Neutrophil (primary cell): ENCODE measurements around the gene MPND.

Experiments used
- H3K27ac ChIP-seq: fragments of 200-600 bp; sonication (generic); 2 replicates; pipeline ENCODE4 v1.5.1; 2016; ENCODE audit warnings: mild to moderate bottlenecking, moderate library complexity
- H3K27me3 ChIP-seq: fragments of 200-600 bp; sonication (generic); 2 replicates; pipeline ENCODE4 v1.6.0; 2016; ENCODE audit warnings: mild to moderate bottlenecking
- H3K36me3 ChIP-seq: fragments of 200-600 bp; sonication (generic); 2 replicates; pipeline ENCODE4 v1.5.1; 2017
- H3K4me1 ChIP-seq, 2 experiments: fragments of 200-600 bp in 1 of 2; sonication (generic) in 1 of 2; 1 replicate in 1 of 2; 2 replicates in 1 of 2; pipeline versions ENCODE4 v1.5.1 to v1.6.1; 2013 to 2016; ENCODE audit warnings: low read depth in 1 of 2, low read length in 1 of 2, mild to moderate bottlenecking in 1 of 2, moderate library complexity in 1 of 2; ENCODE audit not compliant: control insufficient read depth in 1 of 2, insufficient read depth in 1 of 2
- H3K4me3 ChIP-seq, 2 experiments: fragments of 200-600 bp in 1 of 2; sonication (generic) in 1 of 2; 1 replicate in 1 of 2; 2 replicates in 1 of 2; pipeline ENCODE4 v1.5.1; 2013 to 2016; ENCODE audit warnings: low read depth in 1 of 2, low read length in 1 of 2, mild to moderate bottlenecking in 1 of 2, moderate library complexity in 1 of 2
- H3K9me3 ChIP-seq: fragments of 200-600 bp; sonication (generic); 2 replicates; pipeline ENCODE4 v1.5.1; 2016
- TF ChIP-seq, protein P1 (sequence below): fragments of 200-600 bp; sonication (generic); IDR thresholded peaks from 2 replicates; pipeline ENCODE4 v1.5.1; 2016; ENCODE audit warnings: antibody characterized with exemption

The MPND gene

DNA sequence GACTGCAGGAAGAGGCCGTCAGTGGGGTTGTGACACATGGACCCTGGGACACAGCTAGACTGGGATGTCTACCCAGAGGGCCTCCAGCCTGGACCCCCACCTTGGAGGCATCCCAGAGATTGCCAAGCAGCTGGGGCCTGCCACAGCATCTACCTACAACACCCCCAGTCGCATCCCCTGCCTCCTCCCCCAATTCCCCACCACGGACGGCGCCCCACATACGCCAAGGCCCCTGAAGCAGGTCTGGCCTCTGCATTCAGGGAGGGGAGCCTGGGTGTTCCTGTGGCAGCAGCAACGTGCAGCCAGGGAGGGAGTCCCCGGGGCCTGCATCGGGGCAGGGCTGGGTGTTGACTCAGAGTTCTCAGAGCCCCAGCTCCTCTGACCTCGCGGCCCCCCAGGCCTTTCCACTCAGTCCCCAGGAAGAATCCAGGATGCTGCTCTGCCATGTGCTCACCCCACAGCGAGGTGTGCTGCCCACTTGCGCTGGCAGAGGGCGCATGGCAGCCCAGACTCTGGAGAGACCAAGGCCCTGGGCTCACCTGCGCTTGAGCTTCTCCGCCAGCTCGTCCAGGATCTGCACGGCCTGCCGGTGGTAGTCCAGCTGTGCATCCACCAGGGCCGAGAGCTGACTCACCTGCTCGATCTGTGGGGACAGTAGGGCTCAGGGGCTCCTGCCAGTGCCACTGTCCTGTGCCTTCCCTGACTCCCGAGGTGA lies 19.6 kb downstream of the MPND start:
- peaks cover under 1 to 1% of the 10 kb centered on the region in 2 experiments for H3K4me1 ChIP-seq
- peaks cover 98% of the 10 kb centered on the region for H3K36me3 ChIP-seq
- H3K27me3 ChIP-seq = no peaks in the 10 kb centered on the region
- TF ChIP-seq, protein P1, sequence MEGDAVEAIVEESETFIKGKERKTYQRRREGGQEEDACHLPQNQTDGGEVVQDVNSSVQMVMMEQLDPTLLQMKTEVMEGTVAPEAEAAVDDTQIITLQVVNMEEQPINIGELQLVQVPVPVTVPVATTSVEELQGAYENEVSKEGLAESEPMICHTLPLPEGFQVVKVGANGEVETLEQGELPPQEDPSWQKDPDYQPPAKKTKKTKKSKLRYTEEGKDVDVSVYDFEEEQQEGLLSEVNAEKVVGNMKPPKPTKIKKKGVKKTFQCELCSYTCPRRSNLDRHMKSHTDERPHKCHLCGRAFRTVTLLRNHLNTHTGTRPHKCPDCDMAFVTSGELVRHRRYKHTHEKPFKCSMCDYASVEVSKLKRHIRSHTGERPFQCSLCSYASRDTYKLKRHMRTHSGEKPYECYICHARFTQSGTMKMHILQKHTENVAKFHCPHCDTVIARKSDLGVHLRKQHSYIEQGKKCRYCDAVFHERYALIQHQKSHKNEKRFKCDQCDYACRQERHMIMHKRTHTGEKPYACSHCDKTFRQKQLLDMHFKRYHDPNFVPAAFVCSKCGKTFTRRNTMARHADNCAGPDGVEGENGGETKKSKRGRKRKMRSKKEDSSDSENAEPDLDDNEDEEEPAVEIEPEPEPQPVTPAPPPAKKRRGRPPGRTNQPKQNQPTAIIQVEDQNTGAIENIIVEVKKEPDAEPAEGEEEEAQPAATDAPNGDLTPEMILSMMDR = no peak
- no peak overlapping the region for H3K27ac ChIP-seq
- H3K4me3 ChIP-seq = no peak overlapping the region
- no peaks in the 10 kb centered on the region for H3K9me3 ChIP-seq

- TF ChIP-seq, protein P1 = no peak
- H3K27me3 ChIP-seq = no peaks in the 10 kb centered on the region
- H3K4me3 ChIP-seq = no peak overlapping the region
- H3K27ac ChIP-seq = no peak overlapping the region
- peaks cover 91% of the 10 kb centered on the region for H3K36me3 ChIP-seq
- H3K4me1 ChIP-seq = peaks cover 7 to 8% of the 10 kb centered on the region in 2 experiments
- no peaks in the 10 kb centered on the region for H3K9me3 ChIP-seq
Measured at GRCh38 chr19:4363571-4364304, 20.4 kb downstream of the MPND start.

DNA sequence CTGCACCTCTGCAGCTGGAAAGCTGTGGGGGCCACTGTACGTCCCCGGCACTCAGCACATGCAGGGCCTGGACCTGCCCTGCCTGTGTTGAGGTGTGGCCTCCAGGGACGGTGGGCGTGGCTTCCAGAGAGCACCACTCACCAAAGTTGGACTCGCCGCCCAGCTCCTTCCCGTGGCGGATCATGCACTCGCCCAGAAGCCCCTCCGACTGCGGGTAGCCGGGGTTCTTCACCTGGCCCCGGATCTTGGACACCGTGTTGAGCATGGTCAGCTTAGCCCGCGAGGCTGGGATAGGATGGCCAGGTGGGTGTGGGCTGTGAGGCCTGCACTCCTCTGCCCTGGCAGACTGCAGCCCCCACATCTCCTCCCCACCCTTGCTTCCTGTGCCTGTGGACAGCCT lies 22.0 kb downstream of the MPND start:
- Histone ChIP-seq H3K4me3 (no peak overlapping the region), H3K4me1 (peaks cover 23 to 24% of the 10 kb centered on the region in 2 experiments)

DNA sequence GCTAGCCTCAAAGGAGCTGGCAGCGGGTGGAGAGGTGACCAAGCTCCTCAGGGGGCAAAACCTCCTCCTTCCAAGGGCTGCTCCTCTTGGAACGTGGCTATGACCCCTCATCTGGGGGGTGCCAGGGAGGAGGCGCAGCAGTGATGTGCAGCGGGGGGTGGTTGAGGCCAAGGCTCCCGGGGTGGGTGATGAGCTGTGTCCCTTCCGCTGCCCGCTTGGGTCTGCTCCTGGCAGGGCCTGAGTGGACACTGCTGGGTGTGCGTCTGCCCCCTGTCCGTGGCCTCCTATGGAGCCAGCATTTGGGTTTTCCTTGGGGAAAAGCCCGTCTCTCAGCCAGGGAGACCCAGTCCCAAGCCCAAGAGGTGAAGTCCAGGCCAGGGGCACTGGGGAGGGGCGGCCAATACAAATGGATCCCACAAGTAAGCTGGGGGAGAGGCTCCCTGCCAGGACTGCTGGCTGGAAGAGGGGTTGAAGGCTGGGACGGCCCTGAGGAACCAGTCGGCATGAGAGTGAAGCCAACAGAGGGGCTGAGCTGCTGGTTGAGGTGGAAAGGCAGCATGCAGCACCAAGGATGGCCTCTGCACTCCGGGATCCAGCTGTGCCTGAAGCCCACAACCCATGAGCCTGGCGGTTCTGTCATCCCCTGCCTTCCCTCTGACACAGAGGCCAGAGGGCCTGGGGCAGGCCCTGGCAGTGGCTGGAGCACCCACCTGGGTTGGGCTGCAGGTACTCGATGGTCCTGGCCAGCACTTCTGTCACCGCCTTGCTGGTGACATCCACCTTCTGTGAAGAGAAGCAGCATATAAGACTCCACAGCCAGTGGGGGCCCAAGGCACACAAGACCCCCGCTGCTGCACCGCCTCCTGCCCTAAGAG lies 22.7 kb downstream of the MPND start:
- peaks cover 68% of the 10 kb centered on the region for H3K36me3 ChIP-seq
- peaks cover 30% of the 10 kb centered on the region in 2 experiments for H3K4me1 ChIP-seq
- no peak overlapping the region for H3K27ac ChIP-seq
- no peaks in the 10 kb centered on the region for H3K9me3 ChIP-seq
- no peak overlapping the region for H3K4me3 ChIP-seq
- no peaks in the 10 kb centered on the region for H3K27me3 ChIP-seq
- TF ChIP-seq, protein P1 = no peak

More for the DNA sequence above, 22.0 kb downstream of the MPND start:
- Histone ChIP-seq H3K27ac (no peak overlapping the region), H3K9me3 (no peaks in the 10 kb centered on the region), H3K27me3 (no peaks in the 10 kb centered on the region), H3K36me3 (peaks cover 75% of the 10 kb centered on the region)
- TF ChIP-seq, protein P1 = no peak

DNA sequence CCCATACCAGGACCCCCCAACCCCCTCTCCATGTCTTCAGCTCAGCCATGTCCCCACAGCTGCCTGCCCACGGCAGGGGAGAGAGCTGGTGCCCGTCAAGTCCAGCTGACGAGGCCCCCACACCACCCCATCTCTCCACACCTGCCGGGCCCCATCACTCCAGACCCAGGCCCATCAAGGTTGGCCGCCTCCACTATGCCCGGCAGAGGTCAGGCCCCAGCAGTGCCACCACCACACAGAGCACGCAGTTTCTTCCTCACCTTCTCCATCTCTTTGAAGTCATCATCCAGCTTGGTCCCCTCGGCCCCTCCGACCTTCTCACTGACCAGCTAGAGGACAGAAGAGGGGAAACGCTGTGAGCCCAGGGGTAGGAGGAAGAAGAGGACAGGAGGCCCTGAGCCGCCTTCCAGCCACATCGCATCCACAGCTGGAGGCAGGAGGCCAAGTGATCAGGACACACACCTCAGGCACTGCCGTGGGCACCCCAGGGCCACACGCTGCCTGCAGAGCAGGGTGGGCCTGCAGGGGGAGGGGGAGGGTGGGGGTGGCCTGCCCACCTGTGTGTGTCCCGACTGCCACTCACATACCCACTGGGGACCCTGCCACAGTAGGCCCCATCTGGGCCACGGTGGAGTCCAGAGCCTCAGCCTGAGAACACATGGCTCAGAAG lies 23.4 kb downstream of the MPND start:
- Histone ChIP-seq H3K36me3 (peaks cover 60% of the 10 kb centered on the region), H3K9me3 (no peaks in the 10 kb centered on the region), H3K27me3 (no peaks in the 10 kb centered on the region), H3K4me1 (peaks cover 34 to 38% of the 10 kb centered on the region in 2 experiments), H3K4me3 (no peak overlapping the region), H3K27ac (no peak overlapping the region)
- TF ChIP-seq, protein P1 = no peak
